AG04450 (cell line): ENCODE results near the gene CAND1. TPM values are rescaled to one million over a fixed set of nuclear protein-coding genes. Genes with fewer than 3 reads are reported as not detected.

Experiments used
- CTCF ChIA-PET: fragments of 300-600, 350-600 bp; formaldehyde crosslinking; extraction: SDS; loops from one replicate; lab custom pipeline; 2022; ENCODE audit warnings: antibody characterized with exemption, inconsistent platforms; lab: Charles Lee
- POLR2A ChIA-PET: fragments of 350-600 bp; formaldehyde crosslinking; extraction: SDS; loops from one replicate; lab custom pipeline; 2021; ENCODE audit warnings: antibody characterized with exemption, inconsistent platforms; lab: Yijun Ruan, JAX
- DNase-seq: peaks from one replicate; pipeline ENCODE4 v3.0.0-alpha.2; 2011; ENCODE audit warnings: low read depth, low spot score
- H3K27ac ChIP-seq: one replicate; pipeline ENCODE4 v1.5.1; 2012; ENCODE audit warnings: low read depth, low read length, control low read depth
- H3K27me3 ChIP-seq: one replicate; pipeline ENCODE4 v1.6.0; 2012; ENCODE audit warnings: low read length; ENCODE audit not compliant: control insufficient read depth, insufficient read depth
- H3K4me3 ChIP-seq: 2 replicates; pipeline ENCODE4 v1.5.1; 2011; ENCODE audit warnings: mild to moderate bottlenecking, low read depth, low read length, control low read depth
- H3K9me3 ChIP-seq: 2 replicates; pipeline ENCODE4 v1.5.1; 2012; ENCODE audit warnings: low read length; ENCODE audit not compliant: control insufficient read depth, insufficient read depth
- CTCF ChIP-seq: IDR thresholded peaks from 2 replicates; pipeline ENCODE4 v1.5.1; 2011; ENCODE audit warnings: low read depth, low read length, control low read depth, inconsistent platforms
- polyA plus RNA-seq: library from polyadenylated mRNA; depleted of rRNA; stranded (reverse); fragments of >200 nt; gene quantifications from 2 replicates; pipeline ENCODE4 v1.2.3, GENCODE V29; 2011

Gene CAND1
- polyA plus RNA-seq, 1 experiment, result 134 TPM

- H3K27ac ChIP-seq, result no peak overlapping the region
- CTCF ChIA-PET, result no interaction called here
- no peak overlapping the region for H3K4me3 ChIP-seq
- H3K27me3 ChIP-seq, result no peaks in the 10 kb centered on the region
- POLR2A ChIA-PET, result no interaction called here
- H3K9me3 ChIP-seq, result no peaks in the 10 kb centered on the region
- no peak for DNase-seq
- TF ChIP-seq CTCF, result no peak
Measured at GRCh38 chr12:67254372-67255026, 14.7 kb upstream of the CAND1 start.

- Histone ChIP-seq H3K4me3 (no peak overlapping the region), H3K9me3 (no peaks in the 10 kb centered on the region), H3K27me3 (no peaks in the 10 kb centered on the region), H3K27ac (no peak overlapping the region)
- POLR2A ChIA-PET, result no interaction called here
- TF ChIP-seq CTCF, result no peak
- DNase-seq, result no peak
- CTCF ChIA-PET, result no interaction called here
Measured at GRCh38 chr12:67256649-67257048, 12.5 kb upstream of the CAND1 start.

- Histone ChIP-seq H3K4me3 (no peak overlapping the region), H3K9me3 (no peaks in the 10 kb centered on the region), H3K27me3 (no peaks in the 10 kb centered on the region), H3K27ac (no peak overlapping the region)
- no peak for TF ChIP-seq CTCF
- DNase-seq, result no peak
- POLR2A ChIA-PET, result no interaction called here
- CTCF ChIA-PET, result no interaction called here
Measured at GRCh38 chr12:67263471-67263870, 5.7 kb upstream of the CAND1 start.

GRCh38 chr12:67268335-67268895, 743 bp upstream of the CAND1 start:
- ChIA-PET CTCF (interaction anchor here (0.9 to 1.6 kb wide), 2 partner anchors 88 to 107 kb away, joined by 4 to 6 read pairs; no protein-coding TSS in a partner anchor), POLR2A (interaction anchor here (0.7 to 1.8 kb wide), 10 partner anchors 9 to 194 kb away, joined by 3 to 8 read pairs (median 5); no protein-coding TSS in a partner anchor)
- TF ChIP-seq CTCF, result no peak
- Histone ChIP-seq H3K27me3 (no peaks in the 10 kb centered on the region), H3K4me3 (peak overlapping the region; percentile 72), H3K9me3 (no peaks in the 10 kb centered on the region; the same call in 1 of the 2 replicates), H3K27ac (peak overlapping the region; percentile 97)
- DNase-seq, result peak; percentile 98
